ENCODE results near the gene MYL1.

The MYL1 gene

DNA sequence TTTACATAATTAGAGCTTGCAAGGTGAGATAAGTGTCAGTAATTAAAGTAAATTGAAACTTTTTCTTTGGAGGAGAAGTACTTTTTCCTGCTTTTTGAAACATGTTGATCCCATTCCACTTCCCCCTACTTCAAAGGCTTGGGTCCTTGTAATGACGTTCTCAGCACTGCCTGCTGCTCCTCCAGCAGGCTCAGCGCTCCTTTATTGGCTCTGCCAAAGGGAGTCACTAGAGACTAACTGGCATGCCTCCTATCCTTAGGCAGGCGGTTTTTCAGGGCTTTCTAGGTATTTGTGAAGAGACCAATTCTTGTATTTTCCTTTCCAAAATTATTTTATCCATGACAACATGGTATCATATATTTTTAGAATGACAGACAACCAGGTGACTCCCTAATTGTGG lies 45.8 kb downstream of the MYL1 start:
- Histone ChIP-seq H3K27ac (no peak overlapping the region), H3K4me3 (no peak overlapping the region)

DNA sequence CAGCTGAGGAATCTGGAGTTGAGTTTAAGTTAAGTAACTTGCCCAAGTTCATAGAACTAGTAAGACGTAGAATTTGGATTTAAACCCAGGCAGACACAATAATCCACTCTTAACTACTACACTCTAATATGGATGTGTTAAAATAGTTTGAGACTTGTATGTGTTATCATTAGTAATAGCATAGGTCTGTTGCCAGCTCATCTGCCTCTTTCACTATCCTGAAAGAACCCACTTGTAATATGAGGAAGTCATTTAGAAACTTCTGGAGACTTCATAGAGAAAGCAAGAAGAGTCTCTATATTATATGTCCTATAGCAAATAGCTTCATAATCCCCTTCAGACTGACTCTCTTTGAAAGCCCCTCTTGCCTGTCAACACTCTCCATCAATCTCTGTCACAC lies 46.7 kb downstream of the MYL1 start:
- no peak overlapping the region for H3K27ac ChIP-seq
- no peak overlapping the region for H3K4me3 ChIP-seq

DNA sequence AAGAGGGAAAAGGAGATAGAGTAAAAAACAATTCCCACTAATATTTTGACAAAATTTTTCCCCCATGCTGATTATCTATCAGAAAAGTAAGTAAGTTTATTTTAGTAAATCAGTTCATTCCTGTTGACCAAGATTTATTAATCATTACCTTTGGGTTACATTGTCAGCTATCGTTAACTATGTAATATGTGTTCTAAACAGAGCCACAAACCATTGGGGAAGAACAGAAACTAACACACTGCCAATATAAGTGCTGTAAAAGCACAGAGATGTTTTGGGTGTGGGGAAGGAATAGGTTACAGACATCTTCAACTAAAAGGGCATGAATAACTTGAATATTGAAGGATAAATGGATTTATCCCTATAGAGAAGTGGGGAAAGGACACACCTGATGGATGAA lies 47.3 kb downstream of the MYL1 start:
- no peak overlapping the region for H3K4me3 ChIP-seq
- no peak overlapping the region for H3K27ac ChIP-seq

DNA sequence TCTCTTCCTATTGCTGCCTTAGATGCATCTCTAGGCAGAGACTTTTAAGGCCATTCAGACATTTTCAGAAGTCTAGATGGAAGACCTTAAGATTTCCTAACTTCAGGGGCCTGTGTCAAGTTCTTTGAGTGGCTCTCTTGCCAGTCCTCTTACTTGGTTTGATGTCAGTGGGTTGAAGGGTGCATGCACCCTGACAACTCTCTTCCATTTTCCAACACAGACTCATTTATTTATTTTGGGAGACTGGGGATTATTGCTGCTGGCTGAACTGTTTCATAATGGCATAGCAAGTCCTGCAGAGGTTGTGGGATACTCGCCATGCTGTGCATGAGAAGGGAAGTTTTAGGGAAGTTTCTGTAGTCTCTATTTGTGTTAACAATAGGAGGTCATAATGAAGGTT lies 50.7 kb downstream of the MYL1 start:
- Histone ChIP-seq H3K4me3 (no peak overlapping the region), H3K27ac (no peak overlapping the region)

DNA sequence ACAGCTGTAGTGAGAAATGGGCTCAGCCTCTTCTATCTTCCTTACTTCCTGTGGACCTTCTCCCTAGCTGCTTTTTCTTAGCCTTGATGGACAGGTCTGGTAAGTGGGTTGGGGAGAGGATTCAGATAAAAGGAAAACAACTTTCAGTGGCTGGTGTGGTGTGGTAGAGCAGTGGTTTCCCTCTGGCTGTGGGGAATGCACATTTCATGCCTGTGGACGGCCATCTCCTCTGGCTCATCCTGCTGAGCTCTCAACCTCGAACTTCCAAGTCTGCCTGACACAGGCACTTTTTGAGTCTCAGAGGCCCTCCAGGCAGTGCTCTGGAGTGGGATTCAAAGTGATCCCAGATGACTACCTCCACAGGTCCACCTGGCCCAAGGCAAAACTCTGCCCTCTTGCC lies 51.1 kb downstream of the MYL1 start:
- Histone ChIP-seq H3K4me3 (no peak overlapping the region), H3K27ac (no peak overlapping the region)

DNA sequence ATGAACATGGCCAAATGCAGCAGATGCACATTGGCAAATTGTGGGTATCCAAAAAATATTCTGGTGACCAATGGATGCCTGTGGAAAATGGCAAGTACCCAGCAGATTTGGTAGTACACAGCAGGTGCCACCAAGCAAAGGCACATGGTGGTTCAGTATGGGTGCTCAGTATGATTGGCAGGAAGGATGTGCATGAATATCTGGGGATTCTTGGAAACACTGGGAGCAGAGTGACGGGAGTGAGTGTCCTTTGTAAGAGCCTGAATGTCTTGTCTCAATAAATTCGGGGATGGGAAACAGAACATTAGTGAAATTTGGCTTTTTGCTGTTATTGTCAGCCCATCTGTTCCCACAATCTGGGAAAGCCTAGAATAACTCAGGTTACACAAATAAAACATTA lies 52.9 kb downstream of the MYL1 start:
- no peak overlapping the region for H3K4me3 ChIP-seq
- H3K27ac ChIP-seq: no peak overlapping the region

DNA sequence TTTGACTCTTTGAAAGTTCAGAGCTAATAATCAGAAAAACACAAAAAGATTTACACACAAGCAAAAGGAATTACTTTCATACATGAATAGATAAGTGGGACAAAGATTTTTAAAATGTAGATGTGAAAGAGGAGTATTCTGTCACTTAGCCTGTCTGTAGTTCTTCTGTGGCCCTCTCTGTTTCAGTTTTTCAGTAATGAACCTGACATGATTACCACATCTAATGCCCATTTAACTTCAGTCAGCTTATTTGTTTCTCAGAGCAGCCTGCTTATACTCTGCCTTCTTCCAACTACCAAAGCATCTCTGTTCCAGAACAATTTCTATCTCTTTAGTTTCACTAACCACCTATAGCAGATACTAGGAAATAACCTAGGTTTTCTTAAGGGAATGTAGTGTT lies 55.3 kb downstream of the MYL1 start:
- no peak overlapping the region for H3K27ac ChIP-seq
- no peak overlapping the region for H3K4me3 ChIP-seq

DNA sequence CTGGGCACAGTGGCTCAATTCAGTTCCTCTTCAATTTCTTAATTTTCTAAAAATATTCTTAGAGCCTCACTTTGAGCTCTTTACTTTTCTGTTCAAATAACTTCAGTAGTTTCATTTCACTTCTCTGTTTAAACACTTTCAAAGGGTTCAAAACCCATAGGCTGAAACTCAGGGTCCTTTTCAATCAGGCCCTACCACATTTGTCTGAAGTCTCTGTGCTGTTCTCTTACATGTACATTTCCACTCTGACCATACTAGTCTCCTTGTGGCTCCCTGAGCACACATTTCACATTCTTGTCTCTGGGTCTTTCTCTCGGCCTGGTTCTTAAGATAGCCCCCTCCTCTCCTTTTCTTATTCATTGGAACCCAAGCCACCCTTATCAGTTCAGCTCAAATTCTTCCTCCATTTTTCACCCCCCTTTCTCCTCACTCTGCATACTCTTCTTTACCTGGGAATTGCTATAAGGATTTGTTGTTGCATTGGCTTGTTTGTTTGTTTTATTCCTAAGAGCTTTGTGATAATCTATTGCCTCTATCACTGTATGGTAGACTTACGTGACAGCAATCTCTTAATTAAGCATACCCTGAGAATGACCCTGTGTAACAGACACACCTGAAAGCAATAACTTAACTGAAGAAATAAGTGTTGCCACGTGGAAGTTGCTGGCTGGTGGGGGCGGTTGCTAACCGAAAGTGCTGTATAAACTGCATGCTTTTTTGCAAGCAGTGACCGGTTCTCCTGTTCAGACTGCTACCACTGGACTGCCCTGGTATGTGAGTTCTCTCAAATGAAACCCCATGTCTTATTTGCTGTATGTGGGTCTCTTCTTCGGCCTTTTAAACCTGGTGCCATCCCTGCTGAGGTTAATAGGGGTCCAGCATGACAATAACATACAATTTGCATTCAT lies 62.0 kb downstream of the MYL1 start:
- Histone ChIP-seq H3K27ac (no peak overlapping the region), H3K4me3 (no peak overlapping the region)

DNA sequence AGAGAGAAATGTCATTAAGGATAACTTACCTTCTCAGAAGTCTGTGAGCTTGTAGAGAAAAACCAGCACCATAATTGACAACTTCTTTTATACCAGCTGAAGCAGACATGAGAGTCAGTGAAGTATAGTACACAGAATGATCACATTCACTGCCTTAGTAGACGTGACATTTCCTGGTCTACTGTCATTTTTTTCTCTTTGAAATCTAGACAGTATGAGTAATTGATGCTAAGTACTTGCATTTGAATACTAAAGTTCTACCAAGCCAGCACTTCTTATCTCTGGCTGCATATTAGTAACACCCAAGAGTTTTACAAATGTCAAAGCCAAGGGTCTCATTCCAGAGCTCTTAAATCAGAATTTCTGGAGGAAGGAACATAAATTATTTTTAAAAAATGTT lies 64.4 kb downstream of the MYL1 start:
- Histone ChIP-seq H3K27ac (no peak overlapping the region), H3K4me3 (no peak overlapping the region)

Data from skin epidermis (tissue), 12 donors.